K562 (cell line): Measurements from ENCODE around the gene TMEM150A. TPM values are rescaled to one million over a fixed set of nuclear protein-coding genes. Genes with fewer than 3 reads are reported as not detected.

Source experiments
- CC2D1A ChIP-seq: fragments of 450-650 bp; IDR thresholded peaks from 2 replicates; pipeline ENCODE4 v1.6.1; 2017; ENCODE audit warnings: mild to moderate bottlenecking
- DEAF1 ChIP-seq: fragments of 450-650 bp; formaldehyde crosslinking; IDR thresholded peaks from 2 replicates; pipeline ENCODE4 v1.4.0; 2020; ENCODE audit warnings: mild to moderate bottlenecking, moderate library complexity
- HLTF ChIP-seq: fragments of 450-650 bp; IDR thresholded peaks from 2 replicates; pipeline ENCODE4 v1.6.1; 2016
- PRPF4 ChIP-seq: fragments of 200-400 bp; formaldehyde crosslinking; IDR thresholded peaks from one replicate; pipeline ENCODE4 v1.6.1; 2017; ENCODE audit warnings: low read length, low read depth, mild to moderate bottlenecking; ENCODE audit not compliant: insufficient read depth, poor library complexity, severe bottlenecking
- REST ChIP-seq, 2 experiments: fragments of 450-650 bp; formaldehyde crosslinking in 1 of 2; IDR thresholded peaks; 2 replicates each; pipeline versions ENCODE4 v1.4.0 to v1.6.1; 2014 to 2020; ENCODE audit warnings: mild to moderate bottlenecking in 2 of 2, borderline replicate concordance in 1 of 2, low read depth in 1 of 2
- SRSF1 ChIP-seq: fragments of 200-400 bp; formaldehyde crosslinking; IDR thresholded peaks from 2 replicates; pipeline ENCODE4 v1.6.1; 2017; ENCODE audit warnings: mild to moderate bottlenecking, low read depth, low read length, moderate library complexity
- ZNF282 ChIP-seq: sonication (generic); formaldehyde crosslinking; IDR thresholded peaks from 2 replicates; pipeline ENCODE4 v1.8.1; 2023; ENCODE audit warnings: missing genetic modification reagents
- polyA plus RNA-seq, 8 experiments: library from polyadenylated mRNA; depleted of rRNA in 4 of 8; stranded (reverse) in 5 of 8; unstranded in 3 of 8; fragments of >200 nt; fragmentation: Nextera tagmentation in 2 of 8; fragmentation: Illumina TruSeq in 1 of 8; extraction: Ambion mirVana in 2 of 8; extraction: Trizol in 1 of 8; gene quantifications; 2 replicates each; pipeline versions ENCODE4 v1.2.1 to v1.2.3, GENCODE V29; 2011 to 2014; ENCODE audit warnings: inconsistent platforms in 1 of 8, missing spikeins in 1 of 8
- total RNA-seq, 7 experiments: library from RNA; depleted of rRNA in 6 of 7; stranded (reverse); fragments of >200 nt in 6 of 7; fragmentation: Illumina TruSeq in 2 of 7; extraction: Trizol in 2 of 7; gene quantifications; 2 replicates each; pipeline versions ENCODE4 v1.2.1 to v1.2.3, GENCODE V29; 2011 to 2021; ENCODE audit warnings: low replicate concordance in 1 of 7
- TF ChIP-seq, protein P1 (sequence below): fragments of 250-450 bp; sonication (Bioruptor Pico); IDR thresholded peaks from 2 replicates; pipeline ENCODE4 v1.5.0; 2022; ENCODE audit warnings: mild to moderate bottlenecking
- TF ChIP-seq, protein P2 (sequence below): fragments of 250-450 bp; sonication (Bioruptor Pico); IDR thresholded peaks from 2 replicates; pipeline ENCODE4 v1.8.0; 2021; ENCODE audit warnings: mild to moderate bottlenecking, moderate library complexity

Gene TMEM150A
- total and polyA plus RNA-seq, 9 of the 15 experiments (the other 6 are each of a cell fraction or from before 2014, with no cell fraction given), result 3.9 to 17.1 (median 8.4) TPM

GRCh38 chr2:85551698-85552678 lies 50.5 kb downstream of the TMEM150A start (continued):
- TF ChIP-seq REST (IDR thresholded peaks at IDR 0.05; ENCODE audit: borderline replicate concordance) (peak; percentile 93), REST (CRISPR knock-in tag; IDR thresholded peaks at IDR 0.05; ENCODE audit: low read depth) (no peak), PRPF4 (no peak), SRSF1 (no peak), DEAF1 (CRISPR knock-in tag) (peak; percentile 94), ZNF282 (CRISPR knock-in tag) (no peak), HLTF (no peak), CC2D1A (peak; percentile 87)
- TF ChIP-seq, protein P1, sequence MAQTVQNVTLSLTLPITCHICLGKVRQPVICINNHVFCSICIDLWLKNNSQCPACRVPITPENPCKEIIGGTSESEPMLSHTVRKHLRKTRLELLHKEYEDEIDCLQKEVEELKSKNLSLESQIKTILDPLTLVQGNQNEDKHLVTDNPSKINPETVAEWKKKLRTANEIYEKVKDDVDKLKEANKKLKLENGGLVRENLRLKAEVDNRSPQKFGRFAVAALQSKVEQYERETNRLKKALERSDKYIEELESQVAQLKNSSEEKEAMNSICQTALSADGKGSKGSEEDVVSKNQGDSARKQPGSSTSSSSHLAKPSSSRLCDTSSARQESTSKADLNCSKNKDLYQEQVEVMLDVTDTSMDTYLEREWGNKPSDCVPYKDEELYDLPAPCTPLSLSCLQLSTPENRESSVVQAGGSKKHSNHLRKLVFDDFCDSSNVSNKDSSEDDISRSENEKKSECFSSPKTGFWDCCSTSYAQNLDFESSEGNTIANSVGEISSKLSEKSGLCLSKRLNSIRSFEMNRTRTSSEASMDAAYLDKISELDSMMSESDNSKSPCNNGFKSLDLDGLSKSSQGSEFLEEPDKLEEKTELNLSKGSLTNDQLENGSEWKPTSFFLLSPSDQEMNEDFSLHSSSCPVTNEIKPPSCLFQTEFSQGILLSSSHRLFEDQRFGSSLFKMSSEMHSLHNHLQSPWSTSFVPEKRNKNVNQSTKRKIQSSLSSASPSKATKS (CRISPR knock-in tag), result no peak
- TF ChIP-seq, protein P2, sequence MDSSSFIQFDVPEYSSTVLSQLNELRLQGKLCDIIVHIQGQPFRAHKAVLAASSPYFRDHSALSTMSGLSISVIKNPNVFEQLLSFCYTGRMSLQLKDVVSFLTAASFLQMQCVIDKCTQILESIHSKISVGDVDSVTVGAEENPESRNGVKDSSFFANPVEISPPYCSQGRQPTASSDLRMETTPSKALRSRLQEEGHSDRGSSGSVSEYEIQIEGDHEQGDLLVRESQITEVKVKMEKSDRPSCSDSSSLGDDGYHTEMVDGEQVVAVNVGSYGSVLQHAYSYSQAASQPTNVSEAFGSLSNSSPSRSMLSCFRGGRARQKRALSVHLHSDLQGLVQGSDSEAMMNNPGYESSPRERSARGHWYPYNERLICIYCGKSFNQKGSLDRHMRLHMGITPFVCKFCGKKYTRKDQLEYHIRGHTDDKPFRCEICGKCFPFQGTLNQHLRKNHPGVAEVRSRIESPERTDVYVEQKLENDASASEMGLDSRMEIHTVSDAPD (CRISPR knock-in tag), result no peak
